ENCODE data around the gene AQP5. TPM values are rescaled to one million over a fixed set of nuclear protein-coding genes. Genes with fewer than 3 reads are reported as not detected.

AQP5 gene
- polyA plus RNA-seq, 3 donors: not detected

GRCh38 chr12:49939707-49940106 lies 22.0 kb upstream of the AQP5 start:
- peaks cover 4 to 9% of the 10 kb centered on the region in 2 donors for H3K4me1 ChIP-seq (ENCODE audit: control insufficient read depth in 1 of 2, insufficient read depth in 2 of 2, low read length in 2 of 2)
- no peaks in the 10 kb centered on the region for H4K20me1 ChIP-seq (ENCODE audit: insufficient read depth, low read length)
- H3K79me2 ChIP-seq (ENCODE audit: insufficient read depth, low read length): no peaks in the 10 kb centered on the region
- no peak overlapping the region for H3K27ac ChIP-seq (ENCODE audit: low read depth in 1 of 2, low read length in 2 of 2)
- H3K4me2 ChIP-seq (replicated peaks; ENCODE audit: extremely low read depth, low read length, poor library complexity, severe bottlenecking): no peak overlapping the region
- H3K36me3 ChIP-seq (replicated peaks in 1 of 2; ENCODE audit: control insufficient read depth in 1 of 2, insufficient read depth in 2 of 2, low read length in 2 of 2): no peaks in the 10 kb centered on the region
- Mint-ChIP-seq H3K4me1 (peaks cover 16% of the 10 kb centered on the region), H3K36me3 (no peaks in the 10 kb centered on the region), H3K27ac (no peak overlapping the region), H3K9me3 (peaks cover 0 to 1% (median 0%) of the 10 kb centered on the region in 7 donors), H3K4me3 (no peak overlapping the region), H3K27me3 (ENCODE audit: low read depth in 3 of 3) (peaks cover 8 to 34% (median 19%) of the 10 kb centered on the region in 3 donors)
- H3K9me3 ChIP-seq (replicated peaks in 1 of 2; ENCODE audit: control insufficient read depth in 1 of 2, insufficient read depth in 1 of 2, low read length in 2 of 2): no peaks in the 10 kb centered on the region
- peaks cover 0 to 19% of the 10 kb centered on the region in 2 donors for H3K27me3 ChIP-seq (ENCODE audit: control insufficient read depth in 2 of 2, insufficient read depth in 2 of 2, low read length in 2 of 2)
- H3K4me3 ChIP-seq (replicated peaks in 1 of 3; ENCODE audit: low read depth in 2 of 3, low read length in 3 of 3): no peak overlapping the region
- intact Hi-C loops (cut with micrococcal nuclease): no loop called here
- H2AFZ ChIP-seq (ENCODE audit: insufficient read depth, low read depth, low read length, poor library complexity, severe bottlenecking): no peak overlapping the region
- WGBS (ENCODE audit: insufficient coverage): 75% methylated on average over 1 of the region's 1 CpG
- no peak for DNase-seq
- TF ChIP-seq CTCF (IDR thresholded peaks at IDR 0.05): no peak
- no peak overlapping the region for H3K9ac ChIP-seq (ENCODE audit: insufficient read depth, low read length, poor library complexity, severe bottlenecking)

GRCh38 chr12:49941556-49942511 lies 19.8 kb upstream of the AQP5 start:
- H3K79me2 ChIP-seq (ENCODE audit: insufficient read depth, low read length): no peaks in the 10 kb centered on the region
- H3K4me2 ChIP-seq (replicated peaks; ENCODE audit: extremely low read depth, low read length, poor library complexity, severe bottlenecking): no peak overlapping the region
- H2AFZ ChIP-seq (ENCODE audit: insufficient read depth, low read depth, low read length, poor library complexity, severe bottlenecking): no peak overlapping the region
- no peak for DNase-seq
- intact Hi-C loops (cut with micrococcal nuclease): no loop called here
- no peaks in the 10 kb centered on the region for H3K36me3 ChIP-seq (replicated peaks in 1 of 2; ENCODE audit: control insufficient read depth in 1 of 2, insufficient read depth in 2 of 2, low read length in 2 of 2)
- Mint-ChIP-seq H3K4me3 (no peak overlapping the region), H3K27me3 (ENCODE audit: low read depth in 3 of 3) (peaks cover 24 to 48% (median 34%) of the 10 kb centered on the region in 3 donors), H3K27ac (no peak overlapping the region), H3K4me1 (peaks cover 28% of the 10 kb centered on the region), H3K9me3 (peaks cover 0 to 2% (median 0%) of the 10 kb centered on the region in 7 donors), H3K36me3 (no peaks in the 10 kb centered on the region)
- peaks cover 12 to 17% of the 10 kb centered on the region in 2 donors for H3K4me1 ChIP-seq (ENCODE audit: control insufficient read depth in 1 of 2, insufficient read depth in 2 of 2, low read length in 2 of 2)
- H3K27me3 ChIP-seq (ENCODE audit: control insufficient read depth in 2 of 2, insufficient read depth in 2 of 2, low read length in 2 of 2): peaks cover 0 to 34% of the 10 kb centered on the region in 2 donors
- WGBS (ENCODE audit: insufficient coverage): 86% methylated on average over 8 of the region's 13 CpGs
- H3K9ac ChIP-seq (ENCODE audit: insufficient read depth, low read length, poor library complexity, severe bottlenecking): no peak overlapping the region
- TF ChIP-seq CTCF (IDR thresholded peaks at IDR 0.05): no peak
- H3K9me3 ChIP-seq (replicated peaks in 1 of 2; ENCODE audit: control insufficient read depth in 1 of 2, insufficient read depth in 1 of 2, low read length in 2 of 2): no peaks in the 10 kb centered on the region
- H3K27ac ChIP-seq (ENCODE audit: low read depth in 1 of 2, low read length in 2 of 2): no peak overlapping the region
- H3K4me3 ChIP-seq (replicated peaks in 1 of 3; ENCODE audit: low read depth in 2 of 3, low read length in 3 of 3): no peak overlapping the region
- no peaks in the 10 kb centered on the region for H4K20me1 ChIP-seq (ENCODE audit: insufficient read depth, low read length)

All from CD14-positive monocyte (primary cell).